ENCODE measurements around the gene SRR. TPM values are rescaled to one million over a fixed set of nuclear protein-coding genes. Genes with fewer than 3 reads are reported as not detected.

Gene SRR
- total RNA-seq, 1 donor from 2014 or later = 16.3 TPM

DNA sequence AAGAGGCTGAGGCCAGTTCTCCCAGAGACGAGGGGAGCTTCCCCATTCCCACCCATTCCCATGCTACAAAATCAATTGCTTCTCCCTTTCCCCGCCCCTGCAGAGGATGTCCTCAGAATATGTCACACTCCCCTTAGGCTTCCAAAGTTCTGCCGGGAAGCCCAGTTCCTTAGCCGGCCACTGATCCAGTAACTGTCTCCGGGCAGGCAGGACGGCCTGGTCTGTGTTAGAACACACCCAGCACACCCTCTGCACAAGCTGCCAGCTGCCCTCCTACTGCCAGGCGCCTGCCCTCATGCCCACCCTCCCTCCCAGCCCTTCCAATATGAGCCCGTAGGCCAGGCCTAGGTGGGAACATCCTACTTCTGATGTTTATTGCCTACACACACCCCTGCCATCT is 64.6 kb downstream of the SRR start:
- TF ChIP-seq, protein P1, sequence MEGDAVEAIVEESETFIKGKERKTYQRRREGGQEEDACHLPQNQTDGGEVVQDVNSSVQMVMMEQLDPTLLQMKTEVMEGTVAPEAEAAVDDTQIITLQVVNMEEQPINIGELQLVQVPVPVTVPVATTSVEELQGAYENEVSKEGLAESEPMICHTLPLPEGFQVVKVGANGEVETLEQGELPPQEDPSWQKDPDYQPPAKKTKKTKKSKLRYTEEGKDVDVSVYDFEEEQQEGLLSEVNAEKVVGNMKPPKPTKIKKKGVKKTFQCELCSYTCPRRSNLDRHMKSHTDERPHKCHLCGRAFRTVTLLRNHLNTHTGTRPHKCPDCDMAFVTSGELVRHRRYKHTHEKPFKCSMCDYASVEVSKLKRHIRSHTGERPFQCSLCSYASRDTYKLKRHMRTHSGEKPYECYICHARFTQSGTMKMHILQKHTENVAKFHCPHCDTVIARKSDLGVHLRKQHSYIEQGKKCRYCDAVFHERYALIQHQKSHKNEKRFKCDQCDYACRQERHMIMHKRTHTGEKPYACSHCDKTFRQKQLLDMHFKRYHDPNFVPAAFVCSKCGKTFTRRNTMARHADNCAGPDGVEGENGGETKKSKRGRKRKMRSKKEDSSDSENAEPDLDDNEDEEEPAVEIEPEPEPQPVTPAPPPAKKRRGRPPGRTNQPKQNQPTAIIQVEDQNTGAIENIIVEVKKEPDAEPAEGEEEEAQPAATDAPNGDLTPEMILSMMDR (IDR thresholded peaks at IDR 0.05) = no peak
- no peak for DNase-seq (ENCODE audit: extremely low spot score, unreplicated experiment)
- Mint-ChIP-seq H3K4me1 (ENCODE audit: unreplicated experiment) (peaks cover 8% of the 10 kb centered on the region), H3K27ac (ENCODE audit: unreplicated experiment) (no peak overlapping the region), H3K9me3 (ENCODE audit: unreplicated experiment) (no peaks in the 10 kb centered on the region), H3K36me3 (ENCODE audit: unreplicated experiment) (peaks cover 4% of the 10 kb centered on the region), H3K27me3 (ENCODE audit: unreplicated experiment) (no peaks in the 10 kb centered on the region), H3K4me3 (ENCODE audit: unreplicated experiment) (no peak overlapping the region)

DNA sequence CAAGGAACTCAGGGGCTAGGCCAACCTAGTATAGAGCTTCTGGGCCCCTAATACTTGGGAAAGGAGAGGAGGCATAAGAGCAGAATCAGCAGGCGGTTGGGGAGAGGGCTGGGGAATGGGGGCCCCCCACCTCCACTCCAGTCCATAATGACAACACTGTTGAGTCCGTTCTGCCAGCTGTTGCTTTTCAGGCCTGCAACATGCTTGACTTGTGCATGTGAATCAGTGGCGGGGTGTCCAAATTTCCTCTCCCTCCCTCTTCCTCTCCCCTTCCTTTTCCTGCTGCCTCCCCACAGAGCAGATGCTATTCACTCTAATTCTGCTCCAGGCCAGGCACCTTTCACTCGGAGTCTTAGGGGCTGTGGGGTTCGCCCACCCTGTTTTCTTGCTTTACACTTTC is 65.3 kb downstream of the SRR start:
- TF ChIP-seq, protein P1 (IDR thresholded peaks at IDR 0.05) = no peak
- no peak for DNase-seq (ENCODE audit: extremely low spot score, unreplicated experiment)
- Mint-ChIP-seq H3K36me3 (ENCODE audit: unreplicated experiment) (peaks cover 4% of the 10 kb centered on the region), H3K4me1 (ENCODE audit: unreplicated experiment) (peaks cover 8% of the 10 kb centered on the region), H3K27me3 (ENCODE audit: unreplicated experiment) (no peaks in the 10 kb centered on the region), H3K27ac (ENCODE audit: unreplicated experiment) (no peak overlapping the region), H3K9me3 (ENCODE audit: unreplicated experiment) (no peaks in the 10 kb centered on the region), H3K4me3 (ENCODE audit: unreplicated experiment) (no peak overlapping the region)

DNA sequence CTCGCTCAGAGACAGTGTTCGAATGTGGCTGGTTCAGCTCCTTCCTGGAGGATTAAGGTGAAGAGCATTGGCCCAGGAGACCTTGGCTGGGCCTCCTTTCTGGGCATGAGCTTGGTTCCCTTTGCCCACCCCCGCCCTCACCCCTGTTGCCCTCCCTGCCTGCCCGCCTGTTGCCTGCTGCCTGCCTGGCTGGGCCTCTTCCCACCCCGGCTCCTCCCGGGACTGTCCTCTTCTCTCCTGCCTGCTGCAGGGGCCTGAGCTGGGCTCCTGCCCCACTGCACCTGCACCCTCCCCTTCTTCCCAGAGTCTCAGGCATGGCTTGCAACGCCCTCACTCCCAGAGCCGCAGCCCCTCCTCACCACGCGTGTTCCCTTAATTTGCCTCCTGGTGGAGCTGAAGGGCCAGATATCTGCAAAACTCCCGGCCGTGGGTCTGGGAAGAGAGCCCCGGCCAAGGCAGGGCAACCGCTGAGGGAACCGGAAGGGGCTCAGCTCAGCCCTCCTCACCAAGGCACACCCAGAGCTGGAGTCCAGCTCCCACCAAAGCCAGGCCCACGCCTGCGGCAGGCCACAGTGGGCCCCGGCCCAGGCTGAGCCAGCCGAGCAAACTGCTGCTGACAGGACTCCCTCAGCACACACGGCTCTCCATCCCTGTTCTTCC is 65.9 kb downstream of the SRR start:
- TF ChIP-seq, protein P1 (IDR thresholded peaks at IDR 0.05) = no peak
- Mint-ChIP-seq H3K9me3 (ENCODE audit: unreplicated experiment) (no peaks in the 10 kb centered on the region), H3K36me3 (ENCODE audit: unreplicated experiment) (peaks cover 3% of the 10 kb centered on the region), H3K27ac (ENCODE audit: unreplicated experiment) (no peak overlapping the region), H3K4me1 (ENCODE audit: unreplicated experiment) (peaks cover 10% of the 10 kb centered on the region), H3K27me3 (ENCODE audit: unreplicated experiment) (no peaks in the 10 kb centered on the region), H3K4me3 (ENCODE audit: unreplicated experiment) (no peak overlapping the region)
- no peak for DNase-seq (ENCODE audit: extremely low spot score, unreplicated experiment)

DNA sequence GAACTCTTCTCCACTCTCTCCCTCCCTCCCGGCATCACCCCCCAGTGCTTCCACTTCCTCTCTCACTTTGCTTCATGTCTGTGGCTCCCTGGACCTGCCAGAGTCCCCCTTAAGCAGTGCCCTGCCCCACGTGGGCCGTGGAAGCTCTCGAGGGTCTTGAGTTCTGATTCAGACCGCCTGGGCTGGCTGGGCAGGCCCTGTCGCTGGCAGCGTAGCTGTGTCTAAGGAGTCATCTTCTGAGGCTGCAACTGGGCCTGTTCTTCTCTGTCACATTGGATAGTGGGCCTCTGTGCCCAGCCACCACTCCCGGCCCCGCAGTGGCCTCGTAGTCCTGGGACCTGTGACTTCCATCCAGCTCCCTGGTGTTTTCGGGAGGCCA is 66.5 kb downstream of the SRR start:
- no peaks in the 10 kb centered on the region for H3K9me3 Mint-ChIP-seq (ENCODE audit: unreplicated experiment)
- no peak overlapping the region for H3K4me3 Mint-ChIP-seq (ENCODE audit: unreplicated experiment)
- TF ChIP-seq, protein P1 (IDR thresholded peaks at IDR 0.05) = no peak
- DNase-seq (ENCODE audit: extremely low spot score, unreplicated experiment) = no peak
- no peaks in the 10 kb centered on the region for H3K27me3 Mint-ChIP-seq (ENCODE audit: unreplicated experiment)
- peaks cover 14% of the 10 kb centered on the region for H3K4me1 Mint-ChIP-seq (ENCODE audit: unreplicated experiment)
- peaks cover 3% of the 10 kb centered on the region for H3K36me3 Mint-ChIP-seq (ENCODE audit: unreplicated experiment)
- no peak overlapping the region for H3K27ac Mint-ChIP-seq (ENCODE audit: unreplicated experiment)

- Mint-ChIP-seq H3K36me3 (ENCODE audit: unreplicated experiment) (peaks cover 3% of the 10 kb centered on the region), H3K4me1 (ENCODE audit: unreplicated experiment) (peaks cover 14% of the 10 kb centered on the region), H3K27ac (ENCODE audit: unreplicated experiment) (no peak overlapping the region), H3K4me3 (ENCODE audit: unreplicated experiment) (no peak overlapping the region), H3K27me3 (ENCODE audit: unreplicated experiment) (no peaks in the 10 kb centered on the region), H3K9me3 (ENCODE audit: unreplicated experiment) (no peaks in the 10 kb centered on the region)
- DNase-seq (ENCODE audit: extremely low spot score, unreplicated experiment) = no peak
- TF ChIP-seq, protein P1 (IDR thresholded peaks at IDR 0.05) = no peak
Observed at GRCh38 chr17:2371183-2372130, 67.7 kb downstream of the SRR start.
